Mesendoderm (in vitro differentiated cells): ENCODE results near the gene PRR18.
A peak's percentile ranks its signal among the peaks of the same experiment; 100 is the strongest.

Experiments
- DNase-seq: peaks from one replicate; pipeline ENCODE4 v3.0.0; 2013
- H2AK5ac ChIP-seq: 2 replicates; pipeline ENCODE4 v1.6.1; 2013; ENCODE audit warnings: low read length, inconsistent platforms
- H2BK120ac ChIP-seq: 2 replicates; pipeline ENCODE4 v1.6.1; 2013; ENCODE audit warnings: low read depth, mild to moderate bottlenecking, low read length, moderate library complexity, mixed read lengths
- H2BK15ac ChIP-seq: replicated peaks from 2 replicates; pipeline ENCODE4 v1.6.1; 2013; ENCODE audit warnings: low read depth, mild to moderate bottlenecking, moderate library complexity
- H2BK5ac ChIP-seq: 2 replicates; pipeline ENCODE4 v1.6.1; 2013; ENCODE audit warnings: low read length, inconsistent platforms
- H3K18ac ChIP-seq: 2 replicates; pipeline ENCODE4 v1.6.1; 2013; ENCODE audit warnings: mild to moderate bottlenecking, low read length, mixed read lengths
- H3K23ac ChIP-seq: one replicate; pipeline ENCODE4 v1.6.1; 2013; ENCODE audit warnings: low read length
- H3K27ac ChIP-seq: 2 replicates; pipeline ENCODE4 v1.5.1; 2013; ENCODE audit warnings: low read depth, mild to moderate bottlenecking, inconsistent platforms, low read length, moderate library complexity
- H3K27me3 ChIP-seq: 2 replicates; pipeline ENCODE4 v1.6.1; 2013; ENCODE audit warnings: low read length, control low read depth, mild to moderate bottlenecking, inconsistent platforms; ENCODE audit not compliant: insufficient read depth, poor library complexity
- H3K36me3 ChIP-seq: 2 replicates; pipeline ENCODE4 v1.6.1; 2013; ENCODE audit warnings: low read length, inconsistent platforms; ENCODE audit not compliant: control insufficient read depth, insufficient read depth
- H3K4ac ChIP-seq: one replicate; pipeline ENCODE4 v1.6.1; 2013; ENCODE audit warnings: low read depth, mild to moderate bottlenecking, low read length, moderate library complexity
- H3K4me1 ChIP-seq: 2 replicates; pipeline ENCODE4 v1.6.1; 2013; ENCODE audit warnings: low read depth, low read length, inconsistent platforms; ENCODE audit not compliant: control insufficient read depth
- H3K4me2 ChIP-seq: 2 replicates; pipeline ENCODE4 v1.6.1; 2013; ENCODE audit warnings: low read length
- H3K4me3 ChIP-seq: 2 replicates; pipeline ENCODE4 v1.5.1; 2013; ENCODE audit warnings: mild to moderate bottlenecking, low read length
- H3K56ac ChIP-seq: one replicate; pipeline ENCODE4 v1.6.1; 2013; ENCODE audit warnings: low read length
- H3K79me1 ChIP-seq: 2 replicates; pipeline ENCODE4 v1.6.1; 2013; ENCODE audit warnings: low read length, inconsistent platforms
- H3K79me2 ChIP-seq: 2 replicates; pipeline ENCODE4 v1.6.1; 2013; ENCODE audit warnings: mild to moderate bottlenecking, low read length; ENCODE audit not compliant: control insufficient read depth, insufficient read depth
- H3K9ac ChIP-seq: 2 replicates; pipeline ENCODE4 v1.6.1; 2013; ENCODE audit warnings: low read length, inconsistent platforms
- H4K5ac ChIP-seq: one replicate; pipeline ENCODE4 v1.6.1; 2013; ENCODE audit warnings: low read length
- H4K8ac ChIP-seq: one replicate; pipeline ENCODE4 v1.6.1; 2013; ENCODE audit warnings: low read depth, mild to moderate bottlenecking, control low read depth, low read length, moderate library complexity
- WGBS: extraction: QIAGEN DNeasy Blood & Tissue Kit; methylation state at CpG from one replicate; pipeline ENCODE4 v1.1.7; 2013; ENCODE audit warnings: low lambda C conversion rate, missing lambda C conversion rate; ENCODE audit not compliant: insufficient coverage; ENCODE audit errors: extremely low coverage; 5-methylcytosine and 5-hydroxymethylcytosine counted together

The PRR18 gene

DNA sequence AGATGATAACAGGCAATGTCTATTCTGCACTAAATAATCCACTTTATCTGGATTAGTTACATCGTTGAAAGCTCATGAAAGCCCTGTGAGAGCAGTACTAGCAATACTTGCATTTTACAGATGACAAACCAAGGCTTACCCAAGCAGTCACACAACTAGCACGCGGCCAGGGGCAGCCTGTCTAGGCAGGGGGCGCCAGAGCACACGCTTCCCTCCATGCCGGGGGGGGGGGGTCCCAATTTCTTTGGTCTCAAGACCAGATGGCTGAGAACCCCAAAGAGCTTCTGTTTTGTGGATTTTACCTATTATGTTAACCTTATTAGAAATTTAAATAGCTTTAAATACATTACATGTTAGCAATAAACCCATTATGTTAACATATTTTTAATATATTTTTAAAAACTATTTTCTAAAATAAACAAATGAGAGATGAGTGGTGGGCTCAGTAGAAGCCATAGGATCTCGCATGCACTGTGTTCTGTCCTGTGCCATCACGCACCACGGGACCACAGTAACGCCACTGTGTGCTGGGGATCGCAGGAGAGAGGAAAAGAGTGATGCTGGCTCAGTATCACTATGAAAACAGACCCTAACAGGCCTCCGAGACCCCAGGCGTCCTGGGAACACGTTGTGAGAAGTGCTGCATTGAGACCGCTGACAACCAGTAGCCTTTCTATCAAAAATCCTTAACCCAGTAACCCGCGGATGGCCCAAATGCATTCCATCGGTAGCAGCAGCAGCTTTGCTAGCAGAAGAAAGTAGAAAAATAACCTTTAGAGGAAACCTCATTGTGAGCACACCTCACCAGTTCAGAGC is 5.3 kb upstream of the PRR18 start:
- H4K5ac ChIP-seq = no peak overlapping the region
- peak overlapping the region; percentile 63 for H3K4ac ChIP-seq
- H2AK5ac ChIP-seq = no peak overlapping the region
- no peak overlapping the region for H4K8ac ChIP-seq
- H3K36me3 ChIP-seq = no peaks in the 10 kb centered on the region
- no CpG with 5 or more reads among the region's 18 CpGs for WGBS
- H3K27me3 ChIP-seq = peaks cover 5% of the 10 kb centered on the region
- H3K9ac ChIP-seq = peak overlapping the region; percentile 20
- no peaks in the 10 kb centered on the region for H3K4me1 ChIP-seq
- H2BK15ac ChIP-seq = no peak overlapping the region
- no peak overlapping the region for H2BK5ac ChIP-seq
- no peak overlapping the region for H3K4me3 ChIP-seq
- H2BK120ac ChIP-seq = no peak overlapping the region
- H3K56ac ChIP-seq = peak overlapping the region; percentile 79
- H3K23ac ChIP-seq = no peak overlapping the region
- H3K18ac ChIP-seq = no peak overlapping the region
- peak; percentile 71 for DNase-seq
- H3K27ac ChIP-seq = peak overlapping the region; percentile 22
- no peaks in the 10 kb centered on the region for H3K79me1 ChIP-seq
- H3K4me2 ChIP-seq = no peak overlapping the region
- no peaks in the 10 kb centered on the region for H3K79me2 ChIP-seq

DNA sequence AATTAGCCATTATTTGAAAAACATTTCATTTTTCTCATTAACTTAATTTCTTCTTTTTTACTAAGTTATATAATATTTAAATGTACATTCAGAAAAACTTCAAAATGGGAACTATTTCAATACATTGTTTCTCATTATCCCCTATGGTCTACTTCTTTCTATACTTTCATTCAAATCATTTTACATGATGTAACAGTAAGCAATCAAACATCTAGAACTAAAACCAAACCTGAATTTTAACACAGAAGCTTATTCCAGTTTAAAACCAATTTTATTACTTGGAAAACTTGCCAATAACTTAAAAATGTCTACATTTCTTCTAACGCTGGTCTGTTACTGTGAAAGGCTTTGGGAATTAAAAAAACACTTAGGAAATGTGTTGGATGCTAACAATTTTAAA is 4.6 kb upstream of the PRR18 start:
- H3K4me3 ChIP-seq = no peak overlapping the region
- no peak for DNase-seq
- WGBS = no CpG with 5 or more reads among the region's 1 CpG

DNA sequence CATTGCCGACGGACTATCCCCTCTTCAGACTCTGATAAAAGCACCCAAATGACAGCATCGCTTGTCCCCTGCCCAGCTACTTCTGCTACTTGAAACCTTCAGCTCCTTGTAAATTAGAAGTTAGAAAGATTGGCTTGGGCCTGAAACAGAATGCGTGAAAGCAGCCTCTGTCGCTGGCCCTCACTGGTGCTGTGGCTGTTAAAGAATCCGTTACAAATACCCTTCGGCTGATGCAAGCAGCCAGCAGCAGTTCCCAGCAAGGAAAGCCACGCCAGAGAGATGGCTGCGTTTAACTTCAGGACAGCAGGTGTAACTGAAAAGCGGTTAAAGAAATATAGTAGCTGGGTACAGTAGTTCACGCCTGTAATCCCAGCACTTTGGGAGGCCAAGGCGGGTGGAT is 2.4 kb upstream of the PRR18 start:
- WGBS = no CpG with 5 or more reads among the region's 12 CpGs
- Histone ChIP-seq H3K79me2 (no peaks in the 10 kb centered on the region), H3K23ac (no peak overlapping the region), H3K4ac (no peak overlapping the region), H2BK15ac (no peak overlapping the region), H3K36me3 (no peaks in the 10 kb centered on the region), H3K27me3 (peaks cover 14% of the 10 kb centered on the region), H2AK5ac (no peak overlapping the region), H3K79me1 (no peaks in the 10 kb centered on the region), H2BK120ac (no peak overlapping the region), H2BK5ac (no peak overlapping the region), H3K4me1 (no peaks in the 10 kb centered on the region), H3K27ac (no peak overlapping the region), H3K4me3 (no peak overlapping the region), H4K8ac (no peak overlapping the region), H3K4me2 (no peak overlapping the region), H3K18ac (no peak overlapping the region), H3K56ac (no peak overlapping the region), H3K9ac (no peak overlapping the region), H4K5ac (no peak overlapping the region)
- peak; percentile 49 for DNase-seq

More for the DNA sequence above, 4.6 kb upstream of the PRR18 start:
- Histone ChIP-seq H3K4me1 (no peaks in the 10 kb centered on the region), H3K4ac (no peak overlapping the region), H3K9ac (no peak overlapping the region), H4K8ac (no peak overlapping the region), H4K5ac (no peak overlapping the region), H3K79me1 (no peaks in the 10 kb centered on the region), H3K79me2 (no peaks in the 10 kb centered on the region), H3K4me2 (no peak overlapping the region), H3K27ac (no peak overlapping the region), H2BK120ac (no peak overlapping the region), H2BK5ac (no peak overlapping the region), H3K27me3 (peaks cover 5% of the 10 kb centered on the region), H3K18ac (no peak overlapping the region), H2BK15ac (no peak overlapping the region), H2AK5ac (no peak overlapping the region), H3K36me3 (no peaks in the 10 kb centered on the region), H3K23ac (no peak overlapping the region), H3K56ac (no peak overlapping the region)

DNA sequence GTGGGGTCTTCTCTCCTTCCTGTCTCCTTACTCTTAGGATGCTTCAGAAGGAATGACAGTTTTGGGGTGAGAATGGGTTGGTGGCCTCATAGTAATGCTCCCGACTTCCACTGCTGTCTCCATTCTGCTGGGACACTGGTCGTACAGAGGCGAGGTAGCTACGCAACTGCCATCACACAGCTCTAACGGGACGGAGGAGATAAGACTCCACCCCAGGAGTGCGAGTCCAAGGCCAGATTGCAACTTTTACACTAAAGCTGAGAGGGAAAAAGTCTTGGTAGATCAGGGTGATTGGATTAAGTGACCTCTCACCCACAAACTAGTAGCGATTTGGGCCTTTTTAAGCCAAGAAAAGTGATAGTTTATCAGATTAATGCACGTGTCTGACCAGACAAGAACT is 1.8 kb upstream of the PRR18 start:
- Histone ChIP-seq H2BK120ac (no peak overlapping the region), H4K5ac (no peak overlapping the region), H2BK5ac (no peak overlapping the region), H2BK15ac (no peak overlapping the region), H3K18ac (no peak overlapping the region), H3K9ac (no peak overlapping the region), H3K36me3 (no peaks in the 10 kb centered on the region), H4K8ac (no peak overlapping the region), H3K4me1 (no peaks in the 10 kb centered on the region), H3K56ac (no peak overlapping the region), H3K23ac (no peak overlapping the region), H3K27me3 (peaks cover 14% of the 10 kb centered on the region), H2AK5ac (no peak overlapping the region), H3K4ac (no peak overlapping the region), H3K79me2 (no peaks in the 10 kb centered on the region), H3K4me3 (no peak overlapping the region), H3K79me1 (no peaks in the 10 kb centered on the region), H3K4me2 (no peak overlapping the region), H3K27ac (no peak overlapping the region)
- WGBS = no CpG with 5 or more reads among the region's 9 CpGs
- DNase-seq = no peak

DNA sequence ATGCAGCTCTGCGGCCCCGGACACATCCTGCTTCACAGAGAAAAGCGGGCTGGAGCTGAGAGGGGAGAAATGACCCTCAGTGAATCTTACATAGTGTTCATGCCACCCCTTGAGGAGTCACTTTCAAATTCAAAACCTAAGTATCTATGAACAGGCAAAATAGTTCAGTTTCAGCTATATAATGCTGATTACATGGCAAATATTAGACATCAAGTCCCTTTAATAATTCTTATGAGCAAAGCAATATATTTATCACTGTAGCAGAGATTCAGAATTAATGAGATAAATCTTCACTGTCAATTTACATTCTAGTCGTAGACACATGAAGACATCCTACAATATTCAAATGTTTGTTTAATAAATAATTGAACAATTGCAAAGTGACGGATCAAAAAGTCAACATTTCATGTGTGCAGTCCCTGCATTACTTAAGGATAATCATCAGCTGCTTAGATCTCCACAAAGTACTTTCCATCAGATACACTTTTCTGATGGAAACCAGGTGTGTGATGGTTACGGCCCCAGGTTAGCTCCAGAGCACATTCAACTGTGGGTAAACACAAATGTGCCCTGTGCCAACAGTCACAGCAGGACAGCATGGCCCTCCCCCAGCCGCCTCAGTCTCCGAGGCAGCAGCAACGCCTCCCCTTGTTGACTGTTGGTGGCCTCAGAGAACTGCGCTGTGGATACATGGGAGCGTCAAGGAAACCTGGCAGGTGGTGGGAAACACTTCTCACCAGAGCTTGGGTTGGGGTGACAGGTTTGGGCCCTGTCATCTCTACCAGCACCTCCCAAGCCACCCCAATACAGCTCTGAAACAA is 787 bp upstream of the PRR18 start:
- Histone ChIP-seq H3K23ac (no peak overlapping the region), H3K27me3 (peaks cover 14% of the 10 kb centered on the region), H3K27ac (no peak overlapping the region), H3K79me1 (no peaks in the 10 kb centered on the region), H3K4me1 (no peaks in the 10 kb centered on the region), H4K8ac (no peak overlapping the region), H2AK5ac (no peak overlapping the region), H3K4ac (no peak overlapping the region), H2BK15ac (no peak overlapping the region), H3K4me2 (peak overlapping the region; percentile 46), H3K36me3 (no peaks in the 10 kb centered on the region), H3K4me3 (no peak overlapping the region), H3K18ac (no peak overlapping the region), H2BK5ac (no peak overlapping the region), H3K79me2 (no peaks in the 10 kb centered on the region), H3K56ac (no peak overlapping the region), H3K9ac (no peak overlapping the region), H4K5ac (no peak overlapping the region), H2BK120ac (no peak overlapping the region)
- no CpG with 5 or more reads among the region's 11 CpGs for WGBS
- peak; percentile 32 for DNase-seq
